IMR-90 (cell line): ENCODE results near the gene TENM4. TPM values are rescaled to one million over a fixed set of nuclear protein-coding genes. Genes with fewer than 3 reads are reported as not detected.

Experiments
- ATAC-seq: fragments of 200-7000 bp; cut with Tn5 transposase; 2 replicates; pipeline ENCODE4 v1.9.1; 2020; ENCODE audit warnings: low read depth, mild to moderate bottlenecking, moderate library complexity
- BruUV-seq: library from RNA; stranded (reverse); fragments of 400-500 nt; replicated peaks from 2 replicates; lab custom pipeline; 2021; lab: Mats Ljungman, UMichigan
- CTCF ChIA-PET: fragments of 300-600 bp; formaldehyde crosslinking; extraction: SDS; loops from one replicate; lab custom pipeline; 2021; ENCODE audit warnings: antibody characterized with exemption; lab: Yijun Ruan, JAX
- POLR2A ChIA-PET: fragments of 300-600 bp; sonication (Branson Sonifier 250); formaldehyde crosslinking; loops from one replicate; lab custom pipeline; 2022; ENCODE audit warnings: antibody characterized with exemption; ENCODE audit not compliant: unreplicated experiment; lab: Charles Lee
- DNase-seq: peaks from one replicate; pipeline ENCODE4 v3.0.0; 2013
- H2AFZ ChIP-seq: replicated peaks from 2 replicates; pipeline ENCODE3; 2013; ENCODE audit warnings: low read length, mild to moderate bottlenecking; ENCODE audit not compliant: poor library complexity
- H2AK5ac ChIP-seq: 2 replicates; pipeline ENCODE4 v1.6.1; 2013; ENCODE audit warnings: low read depth, low read length, inconsistent platforms
- H2AK9ac ChIP-seq: replicated peaks from 2 replicates; pipeline ENCODE3; 2013; ENCODE audit warnings: mild to moderate bottlenecking, low read depth, low read length, moderate library complexity; ENCODE audit not compliant: poor library complexity
- H2BK120ac ChIP-seq: 2 replicates; pipeline ENCODE4 v1.6.1; 2013; ENCODE audit warnings: low read depth, low read length, inconsistent platforms
- H2BK15ac ChIP-seq: 3 replicates; pipeline ENCODE4 v1.6.1; 2013; ENCODE audit warnings: low read depth, low read length, inconsistent platforms
- H2BK20ac ChIP-seq: 2 replicates; pipeline ENCODE4 v1.6.1; 2013; ENCODE audit warnings: low read depth, mild to moderate bottlenecking, inconsistent platforms, low read length, moderate library complexity
- H2BK5ac ChIP-seq: 2 replicates; pipeline ENCODE4 v1.6.1; 2013; ENCODE audit warnings: mild to moderate bottlenecking, low read depth, low read length, inconsistent platforms; ENCODE audit not compliant: poor library complexity, severe bottlenecking
- H3K14ac ChIP-seq: replicated peaks from 2 replicates; pipeline ENCODE4 v1.6.1; 2013; ENCODE audit warnings: low read depth, low read length, inconsistent platforms
- H3K18ac ChIP-seq: 2 replicates; pipeline ENCODE4 v1.6.1; 2013; ENCODE audit warnings: low read depth, low read length, control low read depth
- H3K23ac ChIP-seq: 2 replicates; pipeline ENCODE4 v1.6.1; 2013; ENCODE audit warnings: low read depth, low read length, inconsistent platforms
- H3K27ac ChIP-seq: 2 replicates; pipeline ENCODE4 v1.5.1; 2013; ENCODE audit warnings: mild to moderate bottlenecking, control low read depth, low read length; ENCODE audit not compliant: insufficient read depth
- H3K27me3 ChIP-seq: 2 replicates; pipeline ENCODE4 v1.6.1; 2013; ENCODE audit warnings: low read length; ENCODE audit not compliant: control insufficient read depth, insufficient read depth
- H3K36me3 ChIP-seq: 2 replicates; pipeline ENCODE4 v1.6.1; 2013; ENCODE audit warnings: low read length, mixed read lengths; ENCODE audit not compliant: control insufficient read depth, insufficient read depth
- H3K4ac ChIP-seq: 2 replicates; pipeline ENCODE4 v1.6.1; 2013; ENCODE audit warnings: low read depth, low read length, inconsistent platforms
- H3K4me1 ChIP-seq: 2 replicates; pipeline ENCODE4 v1.6.1; 2013; ENCODE audit warnings: low read length, mixed read lengths; ENCODE audit not compliant: control insufficient read depth, insufficient read depth
- H3K4me2 ChIP-seq: 2 replicates; pipeline ENCODE4 v1.6.1; 2013; ENCODE audit warnings: low read depth, mild to moderate bottlenecking, control low read depth, low read length, moderate library complexity
- H3K4me3 ChIP-seq: 2 replicates; pipeline ENCODE4 v1.5.1; 2013; ENCODE audit warnings: low read depth, mild to moderate bottlenecking, control low read depth, low read length, moderate library complexity; ENCODE audit not compliant: insufficient read depth
- H3K56ac ChIP-seq: 2 replicates; pipeline ENCODE4 v1.6.1; 2013; ENCODE audit warnings: low read length, inconsistent platforms; ENCODE audit not compliant: insufficient read depth; ENCODE audit errors: extremely low read depth
- H3K79me1 ChIP-seq, 2 experiments: 2 replicates each; pipeline ENCODE4 v1.6.1; 2013; ENCODE audit warnings: low read length in 2 of 2, inconsistent platforms in 1 of 2, low read depth in 1 of 2
- H3K9ac ChIP-seq: 2 replicates; pipeline ENCODE4 v1.6.1; 2013; ENCODE audit warnings: low read depth, low read length, control low read depth
- H3K9me1 ChIP-seq: 2 replicates; pipeline ENCODE4 v1.6.1; 2013; ENCODE audit warnings: low read length, inconsistent platforms; ENCODE audit not compliant: insufficient read depth
- H3K9me3 ChIP-seq: 2 replicates; pipeline ENCODE4 v1.6.1; 2013; ENCODE audit warnings: low read length; ENCODE audit not compliant: control insufficient read depth, insufficient read depth
- H4K20me1 ChIP-seq: 2 replicates; pipeline ENCODE4 v1.6.1; 2013; ENCODE audit warnings: low read length, inconsistent platforms; ENCODE audit not compliant: insufficient read depth
- H4K5ac ChIP-seq: 2 replicates; pipeline ENCODE4 v1.6.1; 2013; ENCODE audit warnings: mild to moderate bottlenecking, low read depth, low read length, control low read depth
- H4K8ac ChIP-seq, 2 experiments: 2 replicates each; pipeline ENCODE4 v1.6.1; 2013; ENCODE audit warnings: low read depth in 2 of 2, low read length in 2 of 2, control low read depth in 1 of 2, inconsistent platforms in 1 of 2
- H4K91ac ChIP-seq: 2 replicates; pipeline ENCODE4 v1.6.1; 2013; ENCODE audit warnings: low read depth, low read length, inconsistent platforms; ENCODE audit not compliant: insufficient read depth
- BHLHE40 ChIP-seq: fragments of 150-350 bp; IDR thresholded peaks from 2 replicates; pipeline ENCODE4 v1.6.1; 2016; ENCODE audit warnings: mild to moderate bottlenecking, low read depth, low read length
- CEBPB ChIP-seq: IDR thresholded peaks from 2 replicates; pipeline ENCODE4 v1.6.1; 2012; ENCODE audit warnings: low read depth, low read length, improper control_type of control experiment
- CHD1 ChIP-seq: IDR thresholded peaks from 2 replicates; pipeline ENCODE4 v1.6.1; 2012; ENCODE audit warnings: low read depth, low read length, improper control_type of control experiment
- FOS ChIP-seq: fragments of 150-350 bp; IDR thresholded peaks from 2 replicates; pipeline ENCODE4 v1.6.1; 2016; ENCODE audit warnings: low read depth, low read length
- MAFK ChIP-seq: IDR thresholded peaks from 2 replicates; pipeline ENCODE4 v1.6.1; 2012; ENCODE audit warnings: low read depth, low read length, improper control_type of control experiment
- MXI1 ChIP-seq: IDR thresholded peaks from 2 replicates; pipeline ENCODE4 v1.6.1; 2012; ENCODE audit warnings: low read depth, mild to moderate bottlenecking, low read length, moderate library complexity, borderline replicate concordance
- NFE2L2 ChIP-seq: fragments of 150-350 bp; IDR thresholded peaks from 2 replicates; pipeline ENCODE4 v1.6.1; 2016; ENCODE audit warnings: low read depth, mild to moderate bottlenecking, low read length
- POLR2A ChIP-seq: IDR thresholded peaks from 2 replicates; pipeline ENCODE4 v1.6.1; 2012; ENCODE audit warnings: mild to moderate bottlenecking, low read depth, low read length
- RAD21 ChIP-seq: IDR thresholded peaks from 2 replicates; pipeline ENCODE4 v1.6.1; 2012; ENCODE audit warnings: low read length, improper control_type of control experiment
- RCOR1 ChIP-seq: IDR thresholded peaks from 2 replicates; pipeline ENCODE4 v1.6.1; 2012; ENCODE audit warnings: mild to moderate bottlenecking, low read length, improper control_type of control experiment; ENCODE audit not compliant: insufficient replicate concordance
- RFX5 ChIP-seq: IDR thresholded peaks from 2 replicates; pipeline ENCODE4 v1.8.0; 2012; ENCODE audit warnings: low read depth, mild to moderate bottlenecking, low read length, moderate library complexity
- WGBS, 2 experiments: methylation state at CpG; one replicate each; pipeline versions ENCODE4 v1.1.5 to v1.1.7; 2013; ENCODE audit warnings: missing lambda C conversion rate in 2 of 2; ENCODE audit not compliant: insufficient read length in 1 of 2; ENCODE audit errors: extremely low coverage in 2 of 2; 5-methylcytosine and 5-hydroxymethylcytosine counted together
- dilution Hi-C: fragments of 300-500 bp; cut with HindIII; formaldehyde crosslinking; loops from one replicate; pipeline ENCODE4 v1.14.3; 2018; ENCODE audit warnings: low sequenced_read_pairs; ENCODE audit not compliant: unreplicated experiment
- in situ Hi-C: fragments of 300-500 bp; cut with MboI; formaldehyde crosslinking; loops from 3 replicates; pipeline ENCODE4 v1.14.3; 2019; ENCODE audit warnings: low sequenced_read_pairs, inconsistent platforms, mixed read lengths
- intact Hi-C: fragments of 100-400 bp; cut with micrococcal nuclease; formaldehyde crosslinking; loops from 2 replicates; pipeline ENCODE4 v1.10.0; 2022
- polyA plus RNA-seq, 3 experiments: library from polyadenylated mRNA; depleted of rRNA; stranded (reverse); fragments of >200 nt; gene quantifications; 2 replicates each; pipeline ENCODE4 v1.2.3, GENCODE V29; 2012; ENCODE audit warnings: low replicate concordance in 1 of 3
- total RNA-seq: library from RNA; depleted of rRNA; stranded (reverse); fragments of >200 nt; gene quantifications from 2 replicates; pipeline ENCODE4 v1.2.3, GENCODE V29; 2012
- TF ChIP-seq, protein P1 (sequence below): fragments of 150-350 bp; IDR thresholded peaks from 2 replicates; pipeline ENCODE4 v1.6.1; 2017; ENCODE audit warnings: mild to moderate bottlenecking, antibody characterized with exemption, low read length, low read depth
- TF ChIP-seq, protein P2 (sequence below): conservative IDR thresholded peaks from 2 replicates; pipeline ENCODE4 v1.5.1; 2012; ENCODE audit warnings: mild to moderate bottlenecking, low read depth, low read length, improper control_type of control experiment

The TENM4 gene
- total and polyA plus RNA-seq, 2 of the 4 experiments (the other 2 are of a cell fraction), result 7.4 to 9.0 TPM

DNA sequence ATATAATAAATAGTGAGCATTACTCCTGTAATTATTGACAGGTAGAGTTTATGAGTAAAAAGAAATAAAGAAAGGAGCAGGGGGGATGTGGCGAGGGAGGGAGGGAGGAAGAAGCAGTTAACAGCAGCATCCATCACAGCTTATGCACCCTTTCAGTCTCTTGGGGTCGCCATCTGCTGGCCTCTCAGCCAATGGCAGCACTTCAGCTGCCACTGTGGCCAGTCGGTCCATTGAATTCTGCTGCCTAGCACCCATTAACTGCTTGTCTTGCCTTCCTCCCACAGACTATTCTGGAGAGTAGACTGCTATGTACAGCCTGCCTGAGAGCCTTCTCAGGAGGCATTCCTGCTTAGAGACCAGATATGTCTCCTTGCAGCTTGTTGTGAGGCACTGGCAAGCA is 388.3 kb downstream of the TENM4 start:
- intact Hi-C loops (loop anchor here (10.0 kb wide), 1 partner anchor 258 kb away; no protein-coding TSS in a partner anchor), dilution Hi-C loops (no loop called here), in situ Hi-C loops (loop anchor here (10.0 kb wide), 1 partner anchor 248 kb away; no protein-coding TSS in a partner anchor)
- Histone ChIP-seq H3K9me1 (0 out of 2 replicates have a peak, but pooled peaks cover 6% of the 10 kb centered on the region), H2AK5ac (peak overlapping the region; percentile 57; the same call in 1 of the 2 replicates), H3K79me1 (no peaks in the 10 kb centered on the region; a peak in 1 of 4 replicates), H3K9ac (no peak overlapping the region), H3K18ac (peak overlapping the region; percentile 94; the same call in 1 of the 2 replicates), H2AK9ac (no peak overlapping the region), H3K4me2 (no peak overlapping the region), H4K8ac (peak overlapping the region in 1 of 2 experiments; percentile 48; a peak in 1 of 4 replicates), H3K9me3 (no peaks in the 10 kb centered on the region), H3K4me3 (no peak overlapping the region), H3K4me1 (peaks cover 24% of the 10 kb centered on the region), H3K36me3 (no peaks in the 10 kb centered on the region), H2BK20ac (no peak overlapping the region), H3K56ac (no peak overlapping the region), H3K27me3 (no peaks in the 10 kb centered on the region), H2AFZ (no peak overlapping the region), H3K14ac (no peak overlapping the region), H3K27ac (peak overlapping the region; percentile 55; the same call in 1 of the 2 replicates), H2BK15ac (no peak overlapping the region), H3K4ac (no peak overlapping the region; the same call in 1 of the 2 replicates), H4K20me1 (no peaks in the 10 kb centered on the region), H4K5ac (peak overlapping the region; percentile 74; the same call in 1 of the 2 replicates), H2BK5ac (no peak overlapping the region), H3K23ac (no peak overlapping the region; the same call in 1 of the 2 replicates), H4K91ac (no peak overlapping the region), H2BK120ac (peak overlapping the region; percentile 76; the same call in 1 of the 2 replicates)
- TF ChIP-seq CEBPB (no peak), POLR2A (no peak), BHLHE40 (no peak), FOS (no peak), MAFK (no peak), MXI1 (no peak), RCOR1 (no peak), RAD21 (0 out of 2 replicates have a peak, but pooled peaks have one; percentile 14), CHD1 (no peak), RFX5 (no peak), NFE2L2 (no peak)
- TF ChIP-seq, protein P1, sequence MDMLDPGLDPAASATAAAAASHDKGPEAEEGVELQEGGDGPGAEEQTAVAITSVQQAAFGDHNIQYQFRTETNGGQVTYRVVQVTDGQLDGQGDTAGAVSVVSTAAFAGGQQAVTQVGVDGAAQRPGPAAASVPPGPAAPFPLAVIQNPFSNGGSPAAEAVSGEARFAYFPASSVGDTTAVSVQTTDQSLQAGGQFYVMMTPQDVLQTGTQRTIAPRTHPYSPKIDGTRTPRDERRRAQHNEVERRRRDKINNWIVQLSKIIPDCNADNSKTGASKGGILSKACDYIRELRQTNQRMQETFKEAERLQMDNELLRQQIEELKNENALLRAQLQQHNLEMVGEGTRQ, result no peak
- TF ChIP-seq, protein P2, sequence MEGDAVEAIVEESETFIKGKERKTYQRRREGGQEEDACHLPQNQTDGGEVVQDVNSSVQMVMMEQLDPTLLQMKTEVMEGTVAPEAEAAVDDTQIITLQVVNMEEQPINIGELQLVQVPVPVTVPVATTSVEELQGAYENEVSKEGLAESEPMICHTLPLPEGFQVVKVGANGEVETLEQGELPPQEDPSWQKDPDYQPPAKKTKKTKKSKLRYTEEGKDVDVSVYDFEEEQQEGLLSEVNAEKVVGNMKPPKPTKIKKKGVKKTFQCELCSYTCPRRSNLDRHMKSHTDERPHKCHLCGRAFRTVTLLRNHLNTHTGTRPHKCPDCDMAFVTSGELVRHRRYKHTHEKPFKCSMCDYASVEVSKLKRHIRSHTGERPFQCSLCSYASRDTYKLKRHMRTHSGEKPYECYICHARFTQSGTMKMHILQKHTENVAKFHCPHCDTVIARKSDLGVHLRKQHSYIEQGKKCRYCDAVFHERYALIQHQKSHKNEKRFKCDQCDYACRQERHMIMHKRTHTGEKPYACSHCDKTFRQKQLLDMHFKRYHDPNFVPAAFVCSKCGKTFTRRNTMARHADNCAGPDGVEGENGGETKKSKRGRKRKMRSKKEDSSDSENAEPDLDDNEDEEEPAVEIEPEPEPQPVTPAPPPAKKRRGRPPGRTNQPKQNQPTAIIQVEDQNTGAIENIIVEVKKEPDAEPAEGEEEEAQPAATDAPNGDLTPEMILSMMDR, result peak; percentile 17; the same call in 1 of the 2 replicates
- CTCF ChIA-PET, result interaction anchor here (1.6 kb wide), 1 partner anchor 407 kb away, joined by 8 read pairs; no protein-coding TSS in a partner anchor
- ATAC-seq (peak; percentile 8; the same call in 1 of the 2 replicates), DNase-seq (no peak)
- POLR2A ChIA-PET, result no interaction called here
- BruUV-seq, result no TSS peak
- 80% methylated on average over 1 of the region's 3 CpGs; no CpG with 5 or more reads in 1 of the 2 experiments for WGBS, 2 experiments
